GM18498 (cell line): ENCODE measurements around the gene FRY.

Experiments used
- ATAC-seq: cut with Tn5 transposase; IDR thresholded peaks from one replicate; pipeline ENCODE4 v1.9.1; 2021; ENCODE audit warnings: mild to moderate bottlenecking, moderate library complexity; ENCODE audit not compliant: unreplicated experiment

The FRY gene

GRCh38 chr13:32079587-32079986 is 48.0 kb downstream of the FRY start:
- no peak for ATAC-seq

GRCh38 chr13:32080328-32080744 is 48.8 kb downstream of the FRY start:
- ATAC-seq, result no peak

GRCh38 chr13:32081591-32081990 is 50.0 kb downstream of the FRY start:
- no peak for ATAC-seq

- no peak for ATAC-seq
These were observed 54.8 kb downstream of the FRY start for GRCh38 chr13:32086366-32086765.

GRCh38 chr13:32086791-32087441 is 55.3 kb downstream of the FRY start:
- ATAC-seq, result no peak

GRCh38 chr13:32087955-32088747 is 56.6 kb downstream of the FRY start:
- no peak for ATAC-seq

- no peak for ATAC-seq
These were observed 60.9 kb downstream of the FRY start for GRCh38 chr13:32092496-32092895.

- ATAC-seq, result no peak
These were observed 61.4 kb downstream of the FRY start for GRCh38 chr13:32093006-32093405.

- ATAC-seq, result no peak
These were observed 66.7 kb downstream of the FRY start for GRCh38 chr13:32098272-32098671.

- no peak for ATAC-seq
These were observed 74.2 kb downstream of the FRY start for GRCh38 chr13:32105653-32106313.

- no peak for ATAC-seq
These were observed 75.9 kb downstream of the FRY start for GRCh38 chr13:32107474-32107873.

GRCh38 chr13:32107973-32108372 is 76.4 kb downstream of the FRY start:
- no peak for ATAC-seq

- no peak for ATAC-seq
These were observed 82.0 kb downstream of the FRY start for GRCh38 chr13:32113532-32113931.

GRCh38 chr13:32114284-32114950 is 82.8 kb downstream of the FRY start:
- no peak for ATAC-seq

GRCh38 chr13:32115066-32115465 is 83.5 kb downstream of the FRY start:
- no peak for ATAC-seq

GRCh38 chr13:32116210-32116609 is 84.6 kb downstream of the FRY start:
- no peak for ATAC-seq

GRCh38 chr13:32117001-32117400 is 85.4 kb downstream of the FRY start:
- ATAC-seq, result no peak

GRCh38 chr13:32117701-32118100 is 86.1 kb downstream of the FRY start:
- ATAC-seq, result no peak

GRCh38 chr13:32121316-32121715 is 89.7 kb downstream of the FRY start:
- ATAC-seq, result no peak

- ATAC-seq, result no peak
These were observed 93.2 kb downstream of the FRY start for GRCh38 chr13:32124743-32125142.

- no peak for ATAC-seq
These were observed 93.7 kb downstream of the FRY start for GRCh38 chr13:32125221-32125689.
